Eye (tissue), 1 donor: ENCODE data around the gene RASGEF1C.

Source experiments
- DNase-seq: peaks from one replicate; pipeline ENCODE4 v3.0.0-alpha.2; 2015

The RASGEF1C gene

DNA sequence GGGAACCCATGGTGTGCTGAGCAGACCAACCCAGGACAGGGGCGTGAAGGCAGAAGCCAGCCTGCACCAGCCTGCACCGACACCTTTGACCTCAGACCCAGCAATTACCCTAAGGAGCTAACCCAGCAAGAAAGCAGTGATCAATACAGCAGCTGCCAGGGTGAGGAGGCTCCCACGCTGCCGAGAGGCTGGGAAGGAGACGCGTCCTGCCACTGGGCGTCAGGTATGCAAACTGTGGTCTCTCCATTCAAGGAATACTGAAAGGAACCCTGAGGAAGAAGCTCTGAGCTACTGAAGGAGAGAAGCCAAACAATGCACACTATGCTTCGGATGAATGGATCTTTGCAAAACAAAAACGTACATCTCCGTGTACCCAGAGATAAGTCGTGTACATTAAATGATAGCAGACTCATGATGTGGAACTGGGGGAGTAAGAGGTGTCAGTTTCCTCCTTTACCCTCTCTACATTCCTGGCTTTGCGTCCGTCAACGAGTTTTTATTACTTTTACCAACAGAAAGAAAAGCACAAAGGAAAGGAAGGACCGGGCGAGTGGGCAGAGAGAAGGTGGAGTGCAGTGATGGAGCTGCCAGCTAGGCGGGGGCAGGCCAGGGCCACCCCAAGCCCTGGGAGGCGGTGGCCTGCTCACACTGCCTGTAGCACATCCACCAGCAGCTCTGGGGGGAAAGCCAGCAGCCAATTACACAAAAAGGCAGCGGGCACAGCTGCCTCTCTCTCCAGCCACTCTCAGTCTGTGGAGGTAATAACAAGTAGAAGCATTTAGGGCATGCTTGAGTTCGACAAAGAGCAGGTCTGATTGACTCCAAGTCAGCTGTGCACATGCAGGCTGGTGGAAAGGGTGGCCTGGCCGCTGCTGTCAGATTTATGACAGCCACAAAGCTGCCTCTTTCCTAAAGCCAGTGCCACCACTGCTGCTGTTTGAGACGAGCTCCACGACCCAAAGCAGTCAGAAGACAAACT is 29.3 kb downstream of the RASGEF1C start:
- peak; percentile 62 for DNase-seq

DNA sequence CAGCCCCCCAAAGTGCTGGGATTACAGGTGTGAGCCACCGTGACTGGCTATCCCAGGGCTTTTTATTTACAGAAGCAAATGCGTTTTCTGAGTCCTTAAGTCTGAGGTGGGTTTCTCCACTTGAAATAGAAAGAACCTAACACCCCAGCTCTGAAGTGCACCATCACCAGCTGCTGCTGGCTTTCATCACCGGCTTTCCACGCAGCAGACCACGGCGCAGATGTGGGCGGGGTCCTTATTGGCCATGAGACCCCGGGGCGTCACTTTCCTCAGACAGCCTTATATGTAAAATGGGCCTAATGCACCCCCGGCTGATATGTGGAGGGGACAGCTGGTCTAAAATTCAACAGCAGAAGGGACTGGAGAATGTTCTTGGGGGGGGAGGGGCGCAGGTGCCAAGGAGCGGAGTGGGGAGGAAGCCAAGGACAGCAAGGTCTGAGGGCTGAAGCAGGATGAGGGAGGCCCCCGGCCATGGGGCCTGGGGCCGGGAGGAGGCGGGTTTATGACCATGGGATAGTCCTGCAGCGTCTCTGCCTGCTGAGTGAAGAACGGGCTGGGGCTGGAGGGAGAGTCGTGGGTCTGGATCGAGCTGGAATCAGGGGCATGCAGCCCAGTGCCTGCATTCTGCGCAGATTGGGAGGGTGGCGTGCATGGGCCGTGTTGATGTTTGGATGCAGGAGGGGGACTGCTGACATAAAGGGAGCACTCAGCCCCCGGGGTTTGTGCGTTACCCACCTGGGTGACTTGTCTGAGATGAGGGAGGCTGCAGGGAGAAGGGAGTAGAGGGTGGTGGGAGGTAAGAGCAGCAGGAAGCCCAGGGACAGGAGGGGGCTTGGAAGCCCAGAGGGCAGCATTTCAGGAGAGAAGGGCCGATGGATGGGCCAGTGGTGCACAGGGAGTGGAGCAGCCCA is 30.2 kb downstream of the RASGEF1C start:
- DNase-seq = no peak

DNA sequence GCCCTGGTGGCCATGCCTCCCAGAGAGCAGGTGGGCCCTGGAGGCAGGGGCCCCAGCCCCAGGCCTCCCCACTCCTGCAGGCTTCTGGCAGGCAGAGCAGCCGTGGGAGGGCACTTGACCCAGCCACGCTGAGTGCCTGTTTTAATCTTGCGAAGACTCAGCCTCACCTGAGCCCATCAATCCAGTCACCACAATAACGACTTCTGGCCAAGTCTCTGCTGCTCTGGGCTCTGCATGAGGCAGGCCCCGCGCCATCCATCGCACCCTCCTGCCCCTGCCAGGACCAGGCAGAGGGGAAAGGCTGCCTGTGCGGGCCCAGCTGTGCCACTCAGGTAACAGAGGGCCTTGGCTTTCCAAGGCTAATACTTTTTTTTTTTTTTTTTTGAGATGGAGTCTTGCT is 32.8 kb downstream of the RASGEF1C start:
- no peak for DNase-seq

DNA sequence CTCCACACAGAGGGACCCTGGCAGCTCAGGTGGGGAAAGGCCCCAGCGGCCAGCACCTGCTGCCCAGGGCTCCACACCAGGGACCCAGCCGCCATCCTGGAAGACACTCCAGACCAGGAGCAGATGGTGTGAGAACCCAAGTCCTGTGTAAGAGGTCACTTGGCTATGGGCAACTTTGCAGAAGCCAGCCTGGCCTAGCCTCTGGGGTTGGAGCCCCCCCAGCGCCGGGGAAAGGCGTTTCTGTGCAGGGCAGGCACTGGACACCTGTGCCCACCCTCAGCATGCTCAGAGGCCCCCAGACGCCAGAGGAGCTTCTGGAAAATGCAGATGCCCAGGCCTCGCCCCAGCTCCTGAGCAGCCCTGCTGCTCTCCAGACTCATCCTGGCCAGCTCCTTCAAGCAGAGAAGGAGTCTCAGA is 34.0 kb downstream of the RASGEF1C start:
- DNase-seq = no peak

DNA sequence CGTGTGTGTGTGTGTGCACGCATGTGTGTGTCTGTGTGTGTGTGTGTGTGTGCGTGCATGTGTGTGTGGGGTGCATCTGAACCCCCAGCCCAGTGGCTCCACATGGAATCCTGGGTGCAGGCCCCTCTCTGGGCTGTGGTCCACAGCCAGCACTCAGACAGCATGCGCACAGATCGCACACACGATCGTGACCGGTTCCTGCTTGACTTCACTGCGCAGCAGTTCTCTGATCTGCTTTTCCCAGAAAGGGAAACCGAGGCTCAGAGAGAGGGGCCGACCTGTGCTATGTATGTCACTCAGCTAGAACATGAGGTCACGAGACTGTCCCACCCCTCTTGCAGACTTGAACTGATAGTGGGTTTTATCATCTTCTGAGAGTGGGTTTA is 34.4 kb downstream of the RASGEF1C start:
- no peak for DNase-seq

DNA sequence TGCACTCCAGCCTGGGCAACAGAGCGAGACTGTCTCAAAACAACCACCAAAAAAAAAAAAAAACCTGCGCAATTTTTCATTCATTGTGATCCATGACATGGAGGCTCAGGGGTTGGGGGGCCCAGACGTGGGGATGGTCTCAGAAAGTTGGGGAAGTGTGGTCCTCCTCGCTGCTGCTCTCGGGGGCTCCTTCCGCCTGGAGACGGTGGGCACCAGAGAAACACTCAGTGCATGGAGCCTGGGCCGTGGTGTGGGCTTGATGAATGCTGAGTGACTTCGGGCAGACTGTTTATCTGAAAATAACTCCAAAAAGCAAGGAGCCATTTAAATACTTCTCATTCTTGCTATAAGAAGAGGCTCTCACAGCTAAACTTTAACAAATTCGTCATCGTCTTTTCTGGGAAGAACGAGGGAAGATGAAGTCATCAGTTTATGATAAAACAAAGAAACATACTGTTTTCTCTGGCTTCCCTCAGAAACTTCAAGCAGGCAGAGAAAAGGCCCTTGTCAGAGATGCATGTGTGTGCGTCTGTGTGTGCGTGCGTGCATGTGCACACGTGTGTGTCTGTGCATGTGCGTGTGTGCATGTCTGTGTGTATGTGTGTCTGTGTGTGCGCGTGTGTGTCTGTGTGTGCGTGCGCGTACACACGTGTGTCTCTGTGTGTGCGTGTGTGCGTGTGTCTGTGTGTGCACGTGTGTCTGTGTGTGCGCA is 35.0 kb downstream of the RASGEF1C start:
- peak; percentile 27 for DNase-seq

DNA sequence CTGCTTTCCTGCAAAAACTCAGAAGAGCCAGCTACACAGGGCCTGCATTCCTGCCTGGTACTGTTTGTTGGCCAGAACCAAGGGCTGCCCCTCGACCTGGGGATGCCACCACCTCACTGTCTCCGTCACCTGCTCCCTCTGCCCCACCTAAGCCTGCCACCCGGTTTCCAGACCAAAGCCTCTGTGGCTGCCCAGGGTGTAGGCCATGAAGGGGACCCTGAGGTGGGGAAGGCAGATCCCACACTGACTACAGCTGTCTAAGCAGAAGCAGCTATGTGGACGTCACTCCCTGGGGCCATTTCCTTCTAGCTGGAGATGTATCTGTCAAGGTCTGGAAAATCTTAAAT is 35.8 kb downstream of the RASGEF1C start:
- DNase-seq = no peak

DNA sequence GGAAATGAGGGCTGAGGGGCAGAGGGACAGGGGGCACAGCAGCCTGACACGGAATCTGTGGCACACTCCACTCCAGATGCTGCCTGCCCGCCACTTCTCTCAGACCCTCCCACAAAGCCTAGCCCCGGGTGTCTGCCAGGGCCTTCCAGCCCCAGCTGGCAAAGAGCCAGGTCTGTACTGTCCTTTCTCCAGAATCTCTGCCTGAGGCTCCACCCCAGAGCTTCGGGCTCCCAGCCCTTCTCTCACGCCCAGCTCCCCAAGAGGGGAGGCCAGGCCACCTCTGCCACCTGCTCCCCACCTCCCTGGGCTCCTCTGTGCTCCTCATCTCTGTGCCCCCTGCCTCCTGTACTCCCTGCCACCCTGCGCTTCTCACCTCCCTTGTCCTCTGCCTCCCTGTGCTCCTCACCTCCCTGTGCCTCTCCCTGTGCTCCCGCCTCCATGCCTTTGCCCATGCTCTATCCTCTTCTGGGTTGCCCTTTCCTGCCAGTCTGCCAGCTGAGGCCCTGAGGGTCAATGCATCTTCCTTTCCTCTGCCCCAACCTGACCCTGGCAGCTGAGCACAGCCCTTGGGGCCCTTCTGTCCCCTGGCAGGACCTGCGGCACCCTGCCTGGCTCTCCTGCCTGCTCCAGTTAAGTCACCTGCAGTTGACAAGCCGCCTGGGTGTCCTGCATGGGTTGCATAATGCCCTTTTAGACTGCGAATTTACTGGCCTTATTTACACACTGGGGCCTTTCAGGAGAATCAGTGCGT is 36.4 kb downstream of the RASGEF1C start:
- peak; percentile 58 for DNase-seq

DNA sequence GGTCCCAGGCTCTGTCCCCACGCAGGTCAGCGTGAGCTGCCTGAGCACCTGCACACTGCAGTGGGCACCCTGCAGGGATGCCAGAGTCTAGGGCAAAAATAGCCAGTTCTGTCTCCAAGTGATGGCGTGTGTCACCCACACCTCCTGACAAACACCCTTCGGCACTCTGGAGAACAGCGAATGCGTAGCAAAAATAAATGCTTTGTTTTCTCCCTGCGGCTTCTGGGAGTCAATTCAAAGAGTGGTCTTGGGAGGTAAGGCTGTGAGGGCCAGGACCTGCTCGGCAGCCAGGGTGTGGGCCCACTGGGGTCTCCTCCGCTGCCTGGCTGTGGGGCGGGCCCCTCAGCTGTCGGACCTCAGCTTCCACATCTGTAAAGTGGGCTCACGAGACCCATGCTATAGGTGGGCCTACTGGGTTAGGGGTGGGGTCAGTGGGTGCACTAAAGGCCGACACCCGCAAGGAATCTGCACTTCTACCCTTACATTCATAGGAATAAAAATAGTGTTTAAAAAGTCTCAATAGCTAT is 37.4 kb downstream of the RASGEF1C start:
- DNase-seq = no peak

DNA sequence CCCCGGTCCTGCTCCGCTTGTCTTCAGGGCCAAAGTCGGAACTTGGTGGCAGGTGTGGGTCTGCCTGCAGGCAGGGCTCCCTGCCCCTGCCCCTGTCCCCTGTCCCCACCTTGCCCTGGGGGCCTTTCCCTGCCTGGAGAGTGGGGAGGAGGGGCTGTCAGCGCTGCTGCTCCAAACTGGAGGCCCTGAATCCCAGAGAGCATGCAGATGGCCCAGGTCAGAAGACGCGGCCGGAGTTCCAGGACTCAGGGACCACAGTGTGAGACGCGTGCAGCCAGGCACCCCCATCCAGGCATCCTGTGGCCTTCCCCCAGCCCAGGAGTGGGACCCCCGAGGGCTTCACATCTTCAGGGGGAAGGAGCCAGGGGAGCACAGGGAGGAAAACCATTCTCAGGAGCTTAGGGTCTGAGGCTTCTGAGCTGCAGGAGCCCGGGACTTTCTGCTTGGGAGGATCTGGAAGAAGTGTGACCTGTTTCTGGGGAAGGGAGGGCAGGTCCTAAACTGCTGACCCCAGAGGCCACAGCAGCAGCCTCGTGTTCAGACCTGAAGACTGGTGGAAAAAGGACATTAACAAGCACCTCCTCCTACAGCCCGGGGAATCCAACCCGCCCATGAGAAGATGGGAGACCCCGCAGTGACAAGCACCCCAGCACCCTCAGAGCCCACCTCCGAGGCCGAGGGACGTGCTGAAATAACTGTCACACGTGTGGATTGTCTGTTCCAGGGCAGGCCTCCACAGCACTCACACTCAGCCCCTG is 38.0 kb downstream of the RASGEF1C start:
- peak; percentile 18 for DNase-seq

DNA sequence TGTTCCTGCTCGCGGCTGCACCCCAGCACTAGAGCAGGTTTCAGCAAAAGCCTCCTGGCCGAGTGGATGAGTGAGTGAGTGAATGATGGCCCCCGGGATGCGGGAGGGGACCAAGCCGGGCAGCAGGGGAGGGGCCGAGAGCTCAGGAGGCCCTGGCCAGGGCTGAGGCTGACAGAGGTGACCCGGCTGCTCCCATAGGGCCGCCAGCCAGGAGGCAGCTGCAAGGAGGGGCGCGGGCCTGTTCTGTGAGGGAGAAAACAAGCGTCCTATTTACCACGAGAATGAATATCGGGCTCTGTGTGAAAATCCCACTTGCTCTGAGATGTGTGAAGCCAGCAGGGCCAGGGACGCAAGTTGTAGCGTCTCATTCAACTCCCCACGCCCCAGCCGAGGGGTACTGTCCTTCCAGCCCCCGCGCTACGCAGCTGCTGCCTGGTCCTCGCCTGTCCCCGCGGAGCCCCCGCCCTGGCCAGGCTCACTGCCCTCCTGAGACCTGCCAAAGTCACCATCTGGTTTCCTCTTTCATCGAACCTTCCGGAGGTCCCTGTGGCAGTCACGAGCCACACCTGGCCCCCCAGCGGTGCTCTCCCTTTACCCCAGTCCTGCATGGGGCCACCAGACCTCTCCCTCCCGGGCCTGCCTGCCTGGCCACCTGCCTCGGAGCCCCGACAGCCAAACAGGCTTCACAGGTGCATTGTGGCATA is 38.8 kb downstream of the RASGEF1C start:
- DNase-seq = peak; percentile 74

DNA sequence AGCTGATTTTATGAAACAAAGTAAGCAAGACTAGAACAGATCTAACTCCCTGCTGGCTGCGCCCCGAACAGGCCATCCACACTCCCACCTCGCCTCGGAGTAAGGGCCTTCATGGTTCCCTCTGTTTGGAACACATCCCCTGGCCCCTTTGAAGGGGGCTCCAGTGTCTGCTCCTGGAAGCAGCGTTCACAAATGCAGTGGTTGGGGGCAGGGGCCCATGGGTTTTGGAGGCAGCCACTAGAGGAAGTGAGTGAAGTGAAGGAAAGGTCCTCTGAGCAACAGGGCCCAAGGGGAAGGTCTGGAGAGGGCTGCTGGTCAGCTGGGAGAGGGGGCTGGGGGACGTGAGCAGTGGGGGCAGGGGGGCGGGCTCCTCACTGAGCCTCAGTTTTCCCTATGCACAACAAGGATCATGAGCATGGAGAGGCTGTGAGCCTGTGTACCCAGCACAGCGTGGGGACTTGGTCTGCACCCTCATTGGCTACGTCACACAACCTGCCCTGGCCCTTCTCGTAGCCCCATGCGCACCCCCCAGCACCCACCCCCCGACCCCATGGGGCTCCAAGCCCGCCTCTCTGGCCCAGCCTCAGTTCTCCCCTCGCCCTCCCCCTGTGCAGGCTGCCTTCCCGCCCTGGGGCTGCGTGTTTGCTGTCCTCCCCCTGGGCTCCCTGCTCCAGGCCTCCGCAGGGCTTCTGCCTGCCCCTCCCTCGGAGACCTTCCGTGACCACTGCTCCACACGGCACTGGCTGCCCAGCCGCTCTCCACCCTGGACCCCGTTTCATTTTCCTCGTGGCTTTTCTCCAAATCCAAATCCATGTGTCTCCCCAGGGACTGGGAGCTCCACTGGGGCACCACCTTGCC is 39.5 kb downstream of the RASGEF1C start:
- DNase-seq = no peak

DNA sequence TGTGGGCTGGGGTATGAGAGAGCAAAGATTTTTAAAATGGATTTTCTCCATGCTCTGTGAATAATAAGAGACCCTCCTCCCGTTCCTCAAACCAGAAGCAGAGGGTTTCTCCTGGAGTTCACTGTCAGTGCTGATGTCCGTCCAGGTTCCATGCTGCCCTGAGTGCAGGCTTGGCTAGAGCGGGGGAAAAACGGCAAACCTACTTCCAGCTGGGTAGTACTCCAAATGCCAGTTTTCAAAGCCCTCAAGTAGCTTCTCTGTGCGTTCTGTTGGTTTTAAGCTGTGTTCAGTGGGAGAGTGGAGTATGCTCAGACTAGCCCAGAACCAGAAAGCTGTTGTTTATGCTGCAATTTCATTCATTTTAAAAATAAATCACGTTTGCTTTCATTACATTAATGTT is 40.3 kb downstream of the RASGEF1C start:
- no peak for DNase-seq

DNA sequence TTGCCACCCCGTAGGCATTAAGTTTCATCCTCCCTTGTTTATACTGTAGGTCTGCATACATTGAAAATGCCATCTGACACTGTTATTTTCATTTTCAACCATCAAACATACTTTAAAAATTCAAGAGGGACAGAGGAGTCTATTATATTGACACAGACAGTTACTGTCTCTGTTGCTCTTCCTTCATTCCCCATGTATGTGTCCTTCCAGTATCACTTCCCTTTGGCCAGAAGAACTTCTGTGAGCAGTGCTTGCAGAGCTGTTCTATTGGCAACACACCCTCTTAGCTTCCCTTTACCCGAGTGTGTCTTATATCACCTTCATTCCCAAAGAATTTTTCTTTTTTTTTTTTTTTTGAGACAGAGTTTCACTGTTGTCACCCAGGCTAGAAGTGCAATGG is 42.8 kb downstream of the RASGEF1C start:
- DNase-seq = no peak

DNA sequence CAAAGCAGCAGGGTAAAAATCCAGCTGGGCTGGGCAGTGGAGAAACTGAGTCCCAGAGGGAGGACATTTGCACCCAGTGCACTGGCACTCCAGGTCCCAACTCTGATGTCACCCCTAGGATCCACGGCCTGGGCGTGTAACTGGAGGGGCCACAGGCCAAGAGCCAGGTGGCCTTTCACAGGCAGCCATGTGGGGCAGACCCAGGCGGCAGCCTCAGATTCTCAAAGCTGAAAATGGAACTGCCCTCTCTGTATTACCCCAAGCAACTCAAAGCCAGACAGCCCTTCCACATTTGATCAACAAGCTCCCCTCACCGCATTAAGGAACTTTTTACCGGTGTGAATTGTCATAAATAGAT is 46.7 kb downstream of the RASGEF1C start:
- DNase-seq = no peak

DNA sequence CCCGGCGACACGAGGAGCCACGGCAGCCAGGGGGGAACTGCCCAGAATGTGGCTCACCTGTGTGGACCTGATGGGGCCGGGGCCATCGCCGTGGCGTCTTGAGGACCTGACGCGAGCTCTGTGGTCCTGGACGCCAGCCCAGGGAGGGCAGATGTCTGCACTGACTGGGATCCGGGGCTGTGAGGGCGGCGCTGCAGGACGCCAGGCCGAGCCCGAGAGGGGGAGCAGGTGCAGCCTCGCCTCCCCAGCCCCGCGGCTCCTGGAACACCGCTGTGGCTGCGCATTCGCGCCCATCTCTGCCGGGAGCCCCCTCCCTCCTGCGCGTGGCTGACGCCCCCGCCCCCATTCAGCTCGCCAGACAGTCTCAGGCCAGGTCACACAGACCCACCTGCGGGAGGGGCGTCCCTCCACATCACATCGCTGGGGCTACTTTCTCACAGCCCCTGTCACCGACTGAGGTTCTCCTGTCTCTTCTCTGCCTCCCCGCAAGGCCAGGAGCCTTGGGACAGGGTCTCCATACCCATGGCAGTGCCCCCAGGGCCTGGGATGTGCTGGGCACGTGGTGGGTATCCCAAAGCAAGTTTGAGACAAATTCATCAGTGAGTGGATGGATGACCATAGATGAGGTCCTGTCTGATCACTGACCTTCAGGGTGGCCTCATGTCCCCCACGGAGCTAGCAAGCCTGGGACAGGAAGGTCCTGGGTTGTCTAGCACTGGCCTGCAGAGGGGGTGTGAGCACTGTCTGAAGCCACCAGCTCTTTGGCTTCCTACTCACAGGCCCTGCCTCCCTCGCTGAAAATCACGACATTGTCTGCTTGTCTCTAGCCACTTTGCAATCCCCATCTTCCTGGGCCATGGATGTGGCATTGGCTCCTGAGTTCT is 47.3 kb downstream of the RASGEF1C start:
- DNase-seq = no peak

DNA sequence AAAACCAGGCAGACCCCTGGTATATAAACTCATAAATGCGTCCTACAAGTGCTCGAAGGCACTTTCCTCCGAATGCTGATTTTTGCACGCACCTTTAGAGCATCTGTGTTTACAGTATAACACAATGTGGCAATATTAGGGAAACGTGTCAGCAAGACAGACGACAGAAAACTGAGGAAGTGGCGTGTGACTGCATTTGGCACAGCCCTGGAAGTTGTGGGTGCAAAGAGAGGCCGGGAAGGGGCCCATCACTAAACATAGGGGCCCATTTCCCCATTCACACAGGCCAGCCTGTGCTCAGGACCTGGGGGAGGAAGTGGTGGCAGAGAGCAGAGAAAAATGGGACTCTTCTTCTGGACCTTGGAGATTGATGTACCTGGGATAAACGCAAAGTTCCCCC is 48.2 kb downstream of the RASGEF1C start:
- no peak for DNase-seq

DNA sequence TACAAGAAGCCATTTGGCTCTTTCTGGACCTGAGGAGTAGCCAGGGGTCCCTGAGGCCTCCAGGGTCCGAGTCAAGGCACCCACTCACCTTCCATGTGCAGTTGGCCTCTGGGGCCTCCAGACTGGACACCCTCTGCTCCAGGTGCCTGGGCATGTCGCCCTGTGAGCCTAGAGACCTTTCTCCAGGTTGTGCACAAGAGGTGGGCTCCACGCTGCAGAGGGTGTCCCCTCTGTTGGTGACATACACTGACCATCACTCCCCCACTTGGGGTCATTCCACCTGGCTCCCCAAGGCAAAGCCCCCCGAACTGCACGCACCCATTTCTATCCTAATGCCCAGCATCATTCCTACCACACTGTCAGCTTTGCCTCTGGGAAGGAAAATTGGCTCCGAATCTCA is 48.8 kb downstream of the RASGEF1C start:
- DNase-seq = no peak

DNA sequence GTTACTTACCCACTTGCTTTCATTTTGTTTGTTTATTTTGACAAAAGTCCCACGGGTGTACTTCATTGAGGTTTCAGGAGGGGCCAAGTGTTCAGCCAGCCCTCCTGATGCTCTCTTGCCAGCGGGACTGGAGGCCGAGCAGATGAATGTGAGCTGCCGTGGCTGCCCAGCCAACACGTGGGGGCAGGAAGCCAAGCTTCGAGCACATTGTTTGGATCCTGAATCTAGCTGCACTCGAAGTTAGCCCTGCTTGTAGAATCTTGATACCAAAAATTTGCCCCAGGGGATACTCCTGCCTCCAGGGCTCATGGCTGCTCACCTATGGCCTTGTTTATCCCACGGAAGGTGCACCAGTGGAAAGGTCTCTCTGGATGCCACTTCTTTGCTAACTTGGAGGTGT is 49.3 kb downstream of the RASGEF1C start:
- no peak for DNase-seq
